ENCODE measurements around the gene SMIM21.

SMIM21 gene

GRCh38 chr18:75422341-75422910 lies 5.1 kb downstream of the SMIM21 start:
- DNase-seq (ENCODE audit: low spot score): no peak

GRCh38 chr18:75421656-75422055 lies 5.8 kb downstream of the SMIM21 start:
- DNase-seq (ENCODE audit: low spot score): no peak

GRCh38 chr18:75418293-75419005 lies 9.1 kb downstream of the SMIM21 start:
- no peak for DNase-seq (ENCODE audit: low spot score)

- DNase-seq (ENCODE audit: low spot score): no peak
These were observed 16.9 kb downstream of the SMIM21 start for GRCh38 chr18:75410611-75411010.

GRCh38 chr18:75409806-75410205 lies 17.7 kb downstream of the SMIM21 start:
- DNase-seq (ENCODE audit: low spot score): no peak

GRCh38 chr18:75408554-75409506 lies 18.7 kb downstream of the SMIM21 start:
- DNase-seq (ENCODE audit: low spot score): no peak

GRCh38 chr18:75407468-75408437 lies 19.8 kb downstream of the SMIM21 start:
- DNase-seq (ENCODE audit: low spot score): no peak

- DNase-seq (ENCODE audit: low spot score): no peak
These were observed 20.7 kb downstream of the SMIM21 start for GRCh38 chr18:75406491-75407445.

- no peak for DNase-seq (ENCODE audit: low spot score)
These were observed 22.2 kb downstream of the SMIM21 start for GRCh38 chr18:75405351-75405750.

- no peak for DNase-seq (ENCODE audit: low spot score)
These were observed 27.1 kb downstream of the SMIM21 start for GRCh38 chr18:75400366-75400765.

- no peak for DNase-seq (ENCODE audit: low spot score)
These were observed 32.4 kb downstream of the SMIM21 start for GRCh38 chr18:75395137-75395536.

GRCh38 chr18:75393721-75394120 lies 33.8 kb downstream of the SMIM21 start:
- DNase-seq (ENCODE audit: low spot score): no peak

- no peak for DNase-seq (ENCODE audit: low spot score)
These were observed 35.3 kb downstream of the SMIM21 start for GRCh38 chr18:75392226-75392578.

- no peak for DNase-seq (ENCODE audit: low spot score)
These were observed 36.0 kb downstream of the SMIM21 start for GRCh38 chr18:75391279-75392225.

GRCh38 chr18:75390854-75391253 lies 36.6 kb downstream of the SMIM21 start:
- no peak for DNase-seq (ENCODE audit: low spot score)

GRCh38 chr18:75384144-75384543 lies 43.4 kb downstream of the SMIM21 start:
- no peak for DNase-seq (ENCODE audit: low spot score)

- no peak for DNase-seq (ENCODE audit: low spot score)
These were observed 48.9 kb downstream of the SMIM21 start for GRCh38 chr18:75378376-75379315.

- no peak for DNase-seq (ENCODE audit: low spot score)
These were observed 49.6 kb downstream of the SMIM21 start for GRCh38 chr18:75377926-75378325.

Data from hematopoietic multipotent progenitor cell treated with erythropoietin and hydrocortisone succinate and interleukin-3 and kit ligand, for 15 days (in vitro differentiated cells).